EL (cell line): Measurements from ENCODE around the gene TRIOBP.
"Not testable (repeated sequence)": the region's sequence is repeated elsewhere in the genome, so short reads cannot be mapped to it uniquely, and the experiment has no call there.

Experiments
- DNase-seq: peaks from one replicate; pipeline ENCODE4 v3.0.0-alpha.2; 2016

TRIOBP gene, protein sequence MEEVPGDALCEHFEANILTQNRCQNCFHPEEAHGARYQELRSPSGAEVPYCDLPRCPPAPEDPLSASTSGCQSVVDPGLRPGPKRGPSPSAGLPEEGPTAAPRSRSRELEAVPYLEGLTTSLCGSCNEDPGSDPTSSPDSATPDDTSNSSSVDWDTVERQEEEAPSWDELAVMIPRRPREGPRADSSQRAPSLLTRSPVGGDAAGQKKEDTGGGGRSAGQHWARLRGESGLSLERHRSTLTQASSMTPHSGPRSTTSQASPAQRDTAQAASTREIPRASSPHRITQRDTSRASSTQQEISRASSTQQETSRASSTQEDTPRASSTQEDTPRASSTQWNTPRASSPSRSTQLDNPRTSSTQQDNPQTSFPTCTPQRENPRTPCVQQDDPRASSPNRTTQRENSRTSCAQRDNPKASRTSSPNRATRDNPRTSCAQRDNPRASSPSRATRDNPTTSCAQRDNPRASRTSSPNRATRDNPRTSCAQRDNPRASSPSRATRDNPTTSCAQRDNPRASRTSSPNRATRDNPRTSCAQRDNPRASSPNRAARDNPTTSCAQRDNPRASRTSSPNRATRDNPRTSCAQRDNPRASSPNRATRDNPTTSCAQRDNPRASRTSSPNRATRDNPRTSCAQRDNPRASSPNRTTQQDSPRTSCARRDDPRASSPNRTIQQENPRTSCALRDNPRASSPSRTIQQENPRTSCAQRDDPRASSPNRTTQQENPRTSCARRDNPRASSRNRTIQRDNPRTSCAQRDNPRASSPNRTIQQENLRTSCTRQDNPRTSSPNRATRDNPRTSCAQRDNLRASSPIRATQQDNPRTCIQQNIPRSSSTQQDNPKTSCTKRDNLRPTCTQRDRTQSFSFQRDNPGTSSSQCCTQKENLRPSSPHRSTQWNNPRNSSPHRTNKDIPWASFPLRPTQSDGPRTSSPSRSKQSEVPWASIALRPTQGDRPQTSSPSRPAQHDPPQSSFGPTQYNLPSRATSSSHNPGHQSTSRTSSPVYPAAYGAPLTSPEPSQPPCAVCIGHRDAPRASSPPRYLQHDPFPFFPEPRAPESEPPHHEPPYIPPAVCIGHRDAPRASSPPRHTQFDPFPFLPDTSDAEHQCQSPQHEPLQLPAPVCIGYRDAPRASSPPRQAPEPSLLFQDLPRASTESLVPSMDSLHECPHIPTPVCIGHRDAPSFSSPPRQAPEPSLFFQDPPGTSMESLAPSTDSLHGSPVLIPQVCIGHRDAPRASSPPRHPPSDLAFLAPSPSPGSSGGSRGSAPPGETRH (N-terminal part only)

DNA sequence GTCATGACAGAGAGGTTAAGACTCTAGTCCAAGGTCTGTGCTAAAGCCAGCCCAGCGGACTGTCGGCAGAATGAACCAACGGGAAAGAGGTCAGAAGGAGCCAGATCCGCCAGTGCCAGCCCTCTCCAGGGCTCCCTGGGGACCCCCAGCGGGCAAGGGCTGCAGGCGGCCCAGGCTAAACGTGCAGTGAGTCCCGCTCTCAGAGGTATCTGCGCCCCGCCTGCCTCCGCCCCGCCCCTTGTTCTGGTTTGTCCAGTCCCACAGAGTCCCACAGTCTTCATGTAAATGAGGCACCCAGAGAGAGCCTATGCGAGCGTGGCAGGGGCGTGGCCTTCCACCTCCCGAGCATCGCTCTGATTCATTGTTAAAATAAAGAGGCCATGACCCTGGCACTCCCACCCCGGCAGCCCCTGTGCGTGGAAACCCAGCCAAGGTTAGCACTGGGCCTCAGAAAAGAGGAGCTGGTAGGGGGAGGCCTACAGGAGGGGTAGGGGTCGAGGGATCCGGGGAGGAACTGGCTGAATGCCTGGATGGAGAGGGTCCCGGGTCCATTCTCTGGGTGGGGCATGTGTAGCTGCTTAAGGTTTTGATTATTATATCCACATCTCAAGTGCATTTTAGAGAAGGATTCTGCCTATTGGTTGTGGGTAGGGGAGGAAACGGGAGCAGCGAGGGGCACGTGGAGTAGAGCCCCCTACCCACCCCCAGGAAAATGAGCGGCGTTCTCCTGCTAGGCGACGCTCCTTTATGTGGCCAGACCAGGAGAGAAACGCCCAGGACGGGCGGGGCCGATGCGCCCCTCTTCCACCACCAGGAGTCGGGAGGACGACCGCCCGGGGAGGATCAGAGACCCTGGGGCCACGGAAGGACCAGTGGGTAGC is at the start of gene TRIOBP:
TSS of gene TRIOBP (plus strand) at position 392 of the 881 bp plus-strand sequence. CDS start 4,318 bp downstream, outside the sequence.
- peak; percentile 96 for DNase-seq

DNA sequence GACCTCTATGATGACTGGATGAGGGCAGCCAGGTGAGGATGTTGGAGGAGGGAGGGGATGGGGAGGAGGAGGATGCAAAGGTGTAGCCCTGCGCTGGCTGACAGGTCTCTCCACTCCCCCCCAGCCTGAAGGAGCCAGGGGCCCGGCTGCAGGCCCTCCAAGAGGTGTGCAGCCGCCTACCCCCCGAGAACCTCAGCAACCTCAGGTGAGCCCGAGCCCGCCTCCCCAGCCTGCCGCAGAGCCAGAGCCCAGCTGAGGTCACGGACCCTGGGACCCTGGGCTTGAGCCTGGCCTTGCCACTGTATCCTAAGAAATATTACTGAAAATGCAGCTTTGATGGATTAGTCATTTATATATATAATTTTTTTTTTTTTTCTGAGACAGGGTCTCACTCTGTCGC is 49.5 kb upstream of the TRIOBP start:
- DNase-seq = no peak

DNA sequence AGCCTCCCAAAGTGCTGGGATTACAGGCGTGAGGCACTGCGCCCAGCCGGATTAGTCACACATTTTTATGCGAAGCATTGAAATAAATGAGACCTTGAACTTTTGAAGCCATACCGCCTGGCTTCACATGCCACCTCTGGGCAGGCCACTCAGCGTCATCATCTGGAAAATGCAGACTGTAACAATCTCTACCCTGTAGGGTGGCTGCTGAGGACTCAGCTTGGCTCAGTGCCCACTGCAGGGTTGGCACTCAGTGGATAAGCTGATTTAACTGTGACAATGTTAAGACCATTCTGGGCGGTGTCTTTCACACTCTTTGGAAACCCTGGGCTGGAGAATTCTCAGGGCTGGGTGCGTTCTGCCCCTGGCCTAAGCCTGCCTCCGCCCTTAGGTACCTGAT is 48.9 kb upstream of the TRIOBP start:
- no peak for DNase-seq

DNA sequence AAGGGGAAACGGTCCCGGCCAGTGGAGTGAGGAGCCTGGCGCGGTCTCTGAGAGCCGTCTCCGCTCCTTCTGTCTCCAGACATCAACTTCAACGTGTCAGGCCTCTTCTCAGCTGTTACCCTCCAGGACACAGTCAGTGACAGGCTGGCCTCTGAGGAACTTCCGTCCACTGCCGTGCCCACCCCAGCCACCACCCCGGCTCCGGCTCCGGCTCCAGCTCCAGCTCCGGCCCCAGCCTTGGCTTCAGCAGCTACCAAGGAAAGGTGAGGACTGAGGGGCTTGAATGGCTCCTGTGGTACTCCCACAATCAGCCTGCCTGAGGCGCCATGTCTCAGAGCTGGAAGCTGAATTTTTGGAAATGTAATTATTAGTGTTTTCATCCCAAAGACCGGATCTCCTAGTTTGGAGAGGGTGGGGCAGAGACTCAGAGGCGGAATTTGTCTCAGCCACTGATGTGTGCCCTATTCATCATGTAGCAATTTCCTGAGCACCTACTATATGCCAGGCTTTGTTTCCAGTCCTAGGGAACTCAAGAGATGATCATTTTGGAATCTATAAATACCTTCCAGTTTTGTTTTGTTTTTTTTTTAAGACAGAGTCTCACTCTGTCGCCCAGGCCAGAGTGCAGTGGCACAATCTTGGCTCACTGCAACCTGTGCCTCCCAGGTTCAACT is 46.2 kb upstream of the TRIOBP start:
- no peak for DNase-seq

DNA sequence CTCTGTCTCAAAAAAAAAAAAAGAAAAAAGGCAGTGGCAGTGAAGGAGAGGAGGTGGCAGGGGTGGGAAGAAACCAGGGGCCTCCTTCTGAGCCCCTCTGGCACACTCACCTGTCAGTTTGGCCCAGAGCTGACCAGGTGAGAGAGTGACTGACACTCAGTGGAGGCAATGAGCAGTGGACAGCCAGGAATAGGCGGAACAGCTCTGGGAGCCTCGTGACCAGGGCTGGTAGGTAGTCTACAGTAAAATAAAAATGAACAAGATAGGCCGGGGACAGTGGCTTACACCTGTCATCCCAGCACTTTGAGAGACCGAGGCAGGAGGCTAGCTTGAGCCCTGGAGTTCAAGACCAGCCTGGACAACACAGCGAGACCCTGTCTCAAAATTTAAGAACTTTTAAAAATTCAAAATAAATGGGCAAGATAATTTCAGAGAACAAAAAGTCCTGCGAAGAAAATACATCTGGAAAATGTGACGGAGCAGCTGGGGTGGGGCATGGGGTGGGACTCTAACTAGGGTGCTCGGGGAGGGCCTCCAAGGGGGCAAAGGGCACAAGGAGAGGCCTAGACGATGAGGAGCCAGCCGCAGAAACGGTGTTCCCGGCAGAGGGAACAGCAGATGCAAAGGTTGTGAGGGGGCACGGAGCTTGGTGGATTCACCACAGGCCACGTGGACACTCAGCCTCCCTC is 42.1 kb upstream of the TRIOBP start:
- no peak for DNase-seq

DNA sequence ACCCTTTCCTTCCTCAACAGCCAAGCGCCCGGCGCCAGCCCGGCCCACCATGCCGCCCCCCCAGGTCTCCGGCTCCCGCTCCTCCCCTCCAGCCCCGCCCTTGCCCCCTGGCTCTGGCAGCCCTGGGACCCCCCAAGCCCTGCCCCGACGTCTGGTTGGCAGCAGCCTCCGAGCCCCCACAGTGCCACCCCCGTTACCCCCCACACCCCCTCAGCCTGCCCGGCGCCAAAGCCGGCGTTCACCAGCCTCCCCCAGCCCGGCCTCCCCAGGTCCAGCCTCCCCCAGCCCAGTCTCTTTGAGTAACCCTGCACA is 41.6 kb upstream of the TRIOBP start:
- no peak for DNase-seq

DNA sequence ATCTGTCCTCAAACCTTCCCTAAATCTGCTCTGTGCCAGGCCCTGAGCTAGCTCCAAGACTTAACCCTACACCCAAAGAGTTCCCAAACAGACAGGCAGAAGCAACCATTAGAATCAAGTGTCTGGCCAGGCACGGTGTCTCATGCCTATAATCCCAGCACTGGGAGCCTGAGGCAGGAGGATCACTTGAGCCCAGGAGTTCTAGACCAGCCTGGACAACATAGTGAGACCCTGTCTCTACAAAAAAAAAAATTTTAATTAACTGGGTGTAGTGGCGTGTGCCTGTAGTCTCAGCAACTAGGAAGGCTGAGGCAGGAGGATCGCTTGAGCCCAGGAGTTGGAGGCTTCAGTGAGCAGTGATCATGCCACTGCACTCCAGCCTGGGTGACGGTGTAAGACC is 40.3 kb upstream of the TRIOBP start:
- not testable (repeated sequence) for DNase-seq

DNA sequence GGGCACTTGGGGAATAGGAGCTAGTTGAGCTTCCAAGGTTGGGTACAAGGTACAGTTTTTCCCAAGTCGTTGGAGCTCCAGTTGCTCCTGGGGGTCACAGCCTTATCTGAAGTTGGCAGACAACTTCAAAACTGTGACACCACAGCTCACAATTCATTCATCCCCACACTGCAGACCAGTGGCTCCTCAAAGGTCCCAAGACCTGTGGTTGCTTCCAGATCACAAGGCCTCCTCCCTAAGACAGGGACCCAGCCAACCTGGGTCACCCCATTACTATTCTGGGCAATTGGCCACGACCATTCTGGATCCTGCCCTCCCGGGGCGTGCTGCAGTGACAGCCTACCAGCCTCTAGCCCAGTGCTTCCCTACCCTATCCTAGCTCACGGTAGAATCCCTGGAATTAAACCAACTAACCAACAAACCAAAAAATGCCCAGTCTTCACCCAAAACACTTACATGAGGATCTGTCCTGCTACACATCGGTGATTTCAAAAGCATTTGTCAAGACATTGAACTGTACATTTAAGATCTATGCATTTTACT is 39.2 kb upstream of the TRIOBP start:
- peak; percentile 44 for DNase-seq

DNA sequence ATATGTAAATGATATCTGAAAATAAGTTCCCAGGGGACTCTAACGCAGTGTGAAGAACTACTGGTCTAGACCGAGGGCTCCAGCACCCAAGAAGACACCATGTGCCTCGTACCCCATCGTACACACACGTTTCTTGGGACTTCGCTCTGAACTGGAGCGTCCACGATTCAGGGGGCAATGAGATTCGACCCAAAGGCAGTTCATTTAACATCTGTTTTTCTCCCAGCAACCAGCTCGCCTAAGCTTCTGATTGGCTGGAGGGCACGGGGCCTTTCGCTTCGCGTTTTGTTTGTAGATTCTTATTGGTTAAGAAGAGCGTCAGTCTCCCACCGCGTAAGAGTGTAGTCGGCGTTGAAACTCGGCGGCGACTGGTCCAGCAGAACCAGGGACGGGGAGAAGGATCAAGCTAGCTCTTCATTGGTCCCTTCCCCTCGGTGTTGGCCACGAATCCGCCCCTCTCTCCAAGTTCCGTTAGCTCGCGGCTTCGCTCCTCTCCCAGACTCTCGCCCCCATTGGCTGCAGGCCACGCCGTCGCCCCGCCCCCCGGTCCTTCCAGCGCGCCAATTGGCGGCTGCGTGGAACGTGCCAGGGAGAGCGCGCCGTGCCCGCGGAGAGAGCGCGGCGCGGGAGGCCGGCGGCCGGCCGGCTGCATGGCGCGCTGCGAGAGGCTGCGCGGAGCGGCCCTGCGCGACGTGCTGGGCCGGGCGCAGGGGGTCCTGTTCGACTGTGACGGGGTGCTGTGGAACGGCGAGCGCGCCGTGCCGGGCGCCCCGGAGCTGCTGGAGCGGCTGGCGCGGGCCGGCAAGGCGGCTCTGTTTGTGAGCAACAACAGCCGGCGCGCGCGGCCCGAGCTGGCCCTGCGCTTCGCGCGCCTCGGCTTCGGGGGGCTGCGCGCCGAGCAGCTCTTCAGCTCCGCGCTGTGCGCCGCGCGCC is 38.4 kb upstream of the TRIOBP start, which contains the start of gene PDXP:
TSS of gene PDXP (plus strand) at position 591 of the 933 bp plus-strand sequence. CDS start at position 651, 60 bp downstream.
- peak; percentile 100 for DNase-seq

DNA sequence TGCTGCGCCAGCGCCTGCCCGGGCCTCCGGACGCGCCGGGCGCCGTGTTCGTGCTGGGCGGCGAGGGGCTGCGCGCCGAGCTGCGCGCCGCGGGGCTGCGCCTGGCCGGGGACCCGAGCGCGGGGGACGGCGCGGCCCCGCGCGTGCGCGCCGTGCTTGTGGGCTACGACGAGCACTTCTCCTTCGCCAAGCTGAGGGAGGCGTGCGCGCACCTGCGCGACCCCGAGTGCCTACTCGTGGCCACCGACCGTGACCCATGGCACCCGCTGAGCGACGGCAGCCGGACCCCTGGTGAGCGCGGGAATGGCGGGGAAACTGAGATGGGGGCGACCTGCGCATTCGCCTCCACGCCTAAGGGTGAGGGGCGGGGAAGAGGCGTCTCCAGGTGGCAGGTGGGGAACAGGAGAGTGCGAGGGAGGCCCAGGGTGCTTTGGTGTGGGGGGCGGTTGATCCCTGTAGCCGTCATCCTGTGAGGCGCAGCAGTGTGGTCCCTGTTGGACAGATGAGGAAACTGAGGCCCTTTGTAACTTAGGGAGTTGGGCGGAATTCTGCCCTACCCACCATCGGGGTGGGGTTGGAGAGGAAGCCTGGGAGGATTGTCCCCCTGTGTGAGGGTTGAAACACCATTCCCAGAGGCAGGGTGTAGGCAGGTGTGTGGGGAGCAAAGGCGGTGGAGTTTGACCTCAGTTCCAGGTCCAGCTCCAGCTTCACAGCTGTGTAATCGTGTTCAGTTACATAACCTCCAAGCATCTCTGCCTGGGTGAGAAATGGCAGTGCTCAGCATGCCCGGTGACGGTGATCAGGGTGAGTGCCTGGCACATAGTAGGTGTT is 37.6 kb upstream of the TRIOBP start:
- no peak for DNase-seq

DNA sequence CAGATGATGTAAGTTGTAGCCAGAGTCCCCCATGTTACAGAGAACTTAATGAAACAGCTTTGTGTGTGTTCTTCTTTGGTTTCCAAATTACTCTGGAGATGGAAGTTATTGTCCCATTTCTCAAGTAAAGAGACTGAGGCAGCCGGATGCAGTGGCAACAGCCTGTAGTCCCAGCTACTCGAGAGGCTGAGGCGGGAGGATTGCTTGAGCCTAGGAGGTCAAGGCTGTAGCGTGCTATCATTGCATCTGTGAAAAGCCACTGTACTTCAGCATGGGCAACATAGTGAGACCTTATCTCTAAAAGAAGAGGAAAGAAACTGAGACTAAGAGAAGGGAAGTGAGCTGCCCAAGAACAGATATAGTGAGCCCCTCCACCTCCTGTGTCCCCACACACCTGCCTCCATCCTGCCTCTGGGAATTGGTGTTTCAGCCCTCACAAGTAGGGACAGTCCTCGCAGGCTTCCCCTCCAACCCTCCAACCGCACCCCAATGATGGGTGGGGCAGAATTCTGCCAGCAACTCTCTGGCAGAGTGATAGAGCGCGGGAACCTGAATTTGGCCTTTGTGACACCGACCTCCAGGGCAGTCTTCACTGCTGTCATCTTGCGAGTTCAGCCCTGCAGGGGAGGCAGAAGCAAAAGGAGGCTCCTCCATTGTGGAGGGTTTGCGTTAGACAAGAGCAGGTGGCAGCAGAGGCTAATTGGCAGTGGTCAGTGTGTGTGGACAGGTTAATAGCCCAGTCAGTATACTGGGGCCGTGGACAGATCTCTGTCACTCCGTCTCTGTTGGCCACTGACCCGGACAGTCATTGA is 36.7 kb upstream of the TRIOBP start:
- no peak for DNase-seq

DNA sequence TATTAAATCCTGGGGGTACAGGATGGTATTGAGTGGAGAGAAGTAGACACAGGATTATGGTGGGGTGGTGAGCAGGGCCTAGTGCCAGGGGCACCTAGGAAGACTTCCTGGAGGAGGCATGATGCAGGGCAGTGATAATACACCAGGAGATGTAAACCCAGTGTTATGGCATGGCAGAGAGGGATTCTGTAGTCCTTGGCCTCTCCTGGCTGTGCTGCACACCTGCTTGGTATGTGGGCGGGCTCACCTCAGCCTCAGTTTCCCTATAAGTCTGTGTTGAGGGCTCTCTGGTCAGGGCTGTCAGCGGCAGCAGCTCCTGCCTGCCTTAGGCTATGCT is 36.2 kb upstream of the TRIOBP start:
- DNase-seq = no peak

DNA sequence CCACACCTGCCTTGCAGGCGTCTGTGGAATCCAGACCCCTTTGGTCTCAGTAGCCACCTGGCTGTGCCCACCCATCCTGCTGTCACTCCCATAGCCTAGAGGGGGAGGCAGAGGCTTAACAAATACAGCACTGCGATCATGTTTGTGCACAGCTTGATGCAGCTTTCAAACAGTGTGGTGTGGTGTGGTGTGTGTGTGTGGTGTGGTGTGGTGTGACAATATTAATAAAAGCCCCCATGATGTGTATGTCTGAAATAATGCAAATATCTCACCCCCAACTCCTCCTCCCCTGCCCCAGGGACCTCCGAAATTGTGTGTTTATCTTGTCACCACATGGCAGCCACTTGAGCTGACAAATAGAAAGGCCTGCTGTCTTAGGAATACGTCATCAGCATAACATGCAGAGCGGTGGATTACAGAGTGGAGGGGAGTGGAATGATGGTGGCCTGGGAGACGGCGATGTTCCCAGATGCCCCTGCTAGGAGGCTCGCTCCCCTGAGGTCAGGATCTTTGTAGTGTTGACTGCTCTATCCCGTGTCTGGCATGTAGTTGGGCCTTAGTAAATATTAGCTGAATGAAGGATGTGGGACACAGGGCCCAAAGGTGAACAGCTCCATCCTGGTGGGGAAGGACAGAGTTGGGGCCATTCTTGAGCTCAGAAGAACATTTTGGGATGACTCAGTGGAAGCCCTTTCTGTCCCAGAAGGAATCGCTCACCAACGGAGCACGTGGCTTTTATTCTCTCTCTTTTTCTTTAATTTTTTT is 35.5 kb upstream of the TRIOBP start:
- DNase-seq = peak; percentile 87

DNA sequence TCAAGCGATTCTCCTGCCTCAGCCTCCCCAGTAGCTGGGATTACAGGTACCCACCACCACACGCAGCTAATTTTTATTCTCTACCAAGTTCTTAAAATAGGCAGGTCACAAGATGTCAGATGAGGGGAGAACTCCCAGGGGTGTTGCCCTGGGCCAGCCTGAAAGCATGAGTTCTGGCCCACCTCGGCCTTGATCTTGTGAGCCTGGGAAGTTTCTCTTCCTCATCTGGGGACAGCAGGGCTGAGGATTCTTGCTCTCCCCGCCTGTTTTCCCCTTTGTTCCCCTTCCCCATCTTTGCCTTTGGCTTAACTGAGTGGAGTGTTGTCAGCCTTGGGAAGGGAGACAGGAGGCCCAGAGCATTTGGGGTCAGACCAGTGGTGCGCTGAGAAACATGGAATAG is 34.8 kb upstream of the TRIOBP start:
- DNase-seq = no peak

DNA sequence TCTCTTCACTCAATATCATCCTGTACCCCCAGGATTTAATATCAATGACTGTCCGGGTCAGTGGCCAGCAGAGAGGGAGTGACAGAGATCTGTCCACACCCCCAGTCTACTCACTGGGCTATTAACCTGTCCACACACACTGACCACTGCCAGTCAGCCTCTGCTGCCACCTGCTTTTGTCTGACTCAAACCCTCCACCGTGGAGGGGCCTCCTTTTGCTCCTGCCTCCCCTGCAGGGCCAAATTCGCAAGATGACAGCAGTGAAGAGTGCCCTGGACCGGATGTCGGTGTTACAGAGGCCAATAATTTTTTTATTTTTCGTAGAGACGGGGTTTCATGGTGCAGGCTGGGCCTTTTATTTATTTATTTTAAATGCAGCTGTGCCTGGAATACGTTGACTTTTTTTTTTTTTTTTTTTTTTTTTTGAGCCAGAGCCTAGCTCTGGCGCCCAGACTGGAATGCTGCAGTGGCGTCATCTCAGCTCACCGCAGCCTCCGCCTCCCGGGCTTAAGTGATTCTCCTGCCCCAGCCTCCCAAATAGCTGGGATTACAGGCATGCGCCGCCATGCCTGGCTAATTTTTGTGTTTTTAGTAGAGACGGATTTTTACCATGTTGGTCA is 33.2 kb upstream of the TRIOBP start:
- peak; percentile 81 for DNase-seq
